Activated effector memory CD4-positive, alpha-beta T cell treated with anti-CD3 and anti-CD28 coated beads, Interleukin-2, amount 50 U/mL, for 16 hours (primary cell): Measurements from ENCODE around the gene DPEP3.
"Not testable (repeated sequence)": the region's sequence is repeated elsewhere in the genome, so short reads cannot be mapped to it uniquely, and the experiment has no call there.

Experiments
- DNase-seq: peaks from one replicate; pipeline ENCODE4 v3.0.0-alpha.2; 2020

The DPEP3 gene, protein sequence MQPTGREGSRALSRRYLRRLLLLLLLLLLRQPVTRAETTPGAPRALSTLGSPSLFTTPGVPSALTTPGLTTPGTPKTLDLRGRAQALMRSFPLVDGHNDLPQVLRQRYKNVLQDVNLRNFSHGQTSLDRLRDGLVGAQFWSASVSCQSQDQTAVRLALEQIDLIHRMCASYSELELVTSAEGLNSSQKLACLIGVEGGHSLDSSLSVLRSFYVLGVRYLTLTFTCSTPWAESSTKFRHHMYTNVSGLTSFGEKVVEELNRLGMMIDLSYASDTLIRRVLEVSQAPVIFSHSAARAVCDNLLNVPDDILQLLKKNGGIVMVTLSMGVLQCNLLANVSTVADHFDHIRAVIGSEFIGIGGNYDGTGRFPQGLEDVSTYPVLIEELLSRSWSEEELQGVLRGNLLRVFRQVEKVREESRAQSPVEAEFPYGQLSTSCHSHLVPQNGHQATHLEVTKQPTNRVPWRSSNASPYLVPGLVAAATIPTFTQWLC

DNA sequence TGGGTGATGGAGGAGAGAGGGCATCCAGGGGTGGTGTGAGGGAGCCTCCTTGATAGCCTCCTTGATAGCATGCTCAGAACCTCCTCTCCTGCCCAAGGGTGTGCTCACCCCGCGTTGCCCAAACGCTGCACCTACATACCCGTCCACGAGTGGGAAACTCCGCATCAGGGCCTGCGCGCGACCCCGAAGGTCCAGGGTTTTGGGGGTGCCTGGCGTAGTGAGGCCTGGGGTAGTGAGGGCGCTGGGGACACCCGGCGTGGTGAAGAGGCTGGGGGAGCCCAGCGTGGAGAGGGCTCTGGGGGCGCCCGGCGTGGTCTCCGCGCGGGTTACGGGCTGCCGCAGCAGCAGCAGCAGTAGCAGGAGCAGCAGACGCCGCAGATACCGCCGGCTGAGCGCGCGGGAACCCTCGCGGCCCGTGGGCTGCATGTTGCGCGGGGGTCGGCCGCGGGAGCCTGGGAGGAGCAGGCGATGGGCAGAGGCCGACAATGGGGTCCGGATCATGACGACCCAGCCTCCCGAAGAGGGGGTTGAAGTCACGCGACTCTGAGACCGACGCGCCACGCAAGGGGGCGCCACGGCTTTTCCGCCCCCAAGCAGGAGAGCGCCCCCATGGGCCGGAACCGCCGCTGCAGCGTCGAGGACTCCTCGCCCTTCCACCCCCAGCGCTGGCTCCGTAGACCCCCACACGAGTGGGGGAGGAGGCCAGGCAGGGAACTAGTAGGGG, at the start of gene DPEP3:
Gene DPEP3 (minus strand): TSS at position 545 of the 724 bp plus-strand sequence. CDS start 119 bp downstream, at position 426.
- no peak for DNase-seq

DNA sequence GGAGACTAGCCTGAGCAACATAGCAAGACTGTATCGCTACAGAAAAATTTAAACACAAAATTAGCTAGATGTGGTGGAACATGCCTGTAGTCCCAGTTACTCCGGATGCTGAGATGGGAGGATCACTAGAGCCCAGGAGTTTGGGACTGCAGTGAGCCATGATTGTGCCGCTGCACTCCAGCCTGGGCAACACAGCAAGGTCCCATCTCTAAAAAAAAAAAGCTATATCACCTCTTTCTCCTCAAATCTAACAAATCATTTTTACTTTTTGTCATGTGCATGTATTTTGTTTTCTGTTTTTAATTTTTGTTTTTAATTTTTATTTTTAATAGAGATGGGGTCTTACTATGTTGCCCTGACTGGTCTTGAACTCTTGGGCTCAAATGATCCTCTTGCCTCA, 48.7 kb upstream of the DPEP3 start:
- no peak for DNase-seq

DNA sequence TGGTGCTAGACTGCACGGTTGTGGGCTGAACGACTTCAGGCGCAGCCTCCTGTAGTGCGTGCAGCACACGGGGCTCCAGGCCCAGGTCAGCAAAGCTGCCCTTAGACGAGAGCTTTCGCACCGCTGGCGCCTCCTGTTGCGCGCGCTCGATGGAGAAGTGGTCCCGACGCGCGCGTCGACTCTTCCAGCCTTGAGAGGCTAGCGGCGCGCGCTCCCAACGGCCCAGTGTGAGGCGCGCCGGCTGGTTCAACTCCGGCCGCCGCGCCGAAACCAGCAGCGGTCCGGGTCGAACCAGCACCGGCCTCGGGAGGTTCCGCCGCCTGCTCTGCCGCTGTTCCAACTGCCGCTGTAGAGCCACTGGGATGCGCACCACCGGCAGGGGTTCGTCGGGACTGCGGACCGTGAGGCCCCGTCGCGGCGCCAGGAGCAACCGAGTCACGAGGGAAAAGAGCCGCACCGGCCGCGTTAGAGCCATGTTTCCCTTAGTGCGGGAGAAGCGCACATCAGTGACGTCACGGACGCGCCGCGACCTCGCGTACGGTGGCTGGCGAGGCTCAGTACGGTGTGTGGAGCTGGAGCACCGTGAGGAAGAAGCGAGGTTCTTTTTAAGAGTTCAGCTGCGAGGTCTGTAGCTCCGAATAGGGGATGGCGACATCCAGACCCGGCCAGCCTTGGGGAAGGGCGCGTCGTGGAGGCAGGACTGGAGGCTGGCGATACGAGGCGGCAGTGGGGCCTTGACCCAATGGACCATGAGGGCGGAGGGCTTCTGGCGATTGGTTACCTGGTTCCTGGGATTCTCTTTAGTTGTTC, 42.6 kb upstream of the DPEP3 start, which contains the start of the genes DDX28 and DUS2:
Gene DDX28 (minus strand): TSS at position 505 of the 810 bp plus-strand sequence. CDS start 30 bp downstream, at position 475.
Gene DUS2 (plus strand): TSS at position 557 of the 810 bp plus-strand sequence. CDS start 14,740 bp downstream, outside the sequence.
- peak; percentile 98 for DNase-seq

DNA sequence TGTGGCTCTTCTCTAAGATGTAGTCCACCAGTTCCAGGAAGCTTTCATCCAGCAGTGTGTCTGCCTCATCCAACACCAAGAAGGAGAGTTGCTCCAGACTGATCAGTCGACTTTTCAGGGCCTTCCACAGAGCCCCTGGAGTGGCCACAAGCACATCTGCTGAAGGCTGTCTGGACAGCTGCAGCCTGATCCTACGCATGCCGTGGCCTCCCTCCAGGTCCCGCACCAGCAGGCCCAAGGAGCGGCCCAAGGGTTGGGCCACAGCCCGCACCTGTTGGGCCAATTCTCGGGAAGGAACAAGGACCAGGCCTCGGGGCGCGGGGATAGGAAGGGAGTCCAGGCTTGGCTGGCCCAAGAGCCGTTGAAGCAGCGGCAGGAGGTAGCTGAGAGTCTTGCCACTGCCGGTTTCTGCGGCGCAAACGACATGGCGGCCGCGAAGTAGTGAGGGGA, 42.0 kb upstream of the DPEP3 start:
- DNase-seq: no peak

DNA sequence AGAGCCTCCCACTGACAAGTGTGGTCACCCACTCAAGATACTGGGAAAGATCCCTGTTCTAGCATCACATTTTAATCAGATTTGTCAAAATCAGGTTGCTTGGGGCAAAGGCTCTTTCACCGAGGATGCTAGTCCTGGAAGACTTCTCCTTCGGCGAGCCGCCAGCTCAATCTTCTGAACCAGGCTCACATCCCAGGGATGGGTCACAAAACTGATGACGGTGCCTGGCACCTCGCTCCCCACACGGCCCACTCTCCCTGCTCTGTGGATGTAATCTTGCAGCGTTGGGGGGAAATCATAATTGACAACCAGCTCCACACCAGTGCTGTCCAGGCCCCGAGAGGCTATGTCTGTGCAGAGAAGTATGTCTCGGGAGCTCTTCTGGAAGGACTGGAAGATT, 41.2 kb upstream of the DPEP3 start:
- DNase-seq: no peak

DNA sequence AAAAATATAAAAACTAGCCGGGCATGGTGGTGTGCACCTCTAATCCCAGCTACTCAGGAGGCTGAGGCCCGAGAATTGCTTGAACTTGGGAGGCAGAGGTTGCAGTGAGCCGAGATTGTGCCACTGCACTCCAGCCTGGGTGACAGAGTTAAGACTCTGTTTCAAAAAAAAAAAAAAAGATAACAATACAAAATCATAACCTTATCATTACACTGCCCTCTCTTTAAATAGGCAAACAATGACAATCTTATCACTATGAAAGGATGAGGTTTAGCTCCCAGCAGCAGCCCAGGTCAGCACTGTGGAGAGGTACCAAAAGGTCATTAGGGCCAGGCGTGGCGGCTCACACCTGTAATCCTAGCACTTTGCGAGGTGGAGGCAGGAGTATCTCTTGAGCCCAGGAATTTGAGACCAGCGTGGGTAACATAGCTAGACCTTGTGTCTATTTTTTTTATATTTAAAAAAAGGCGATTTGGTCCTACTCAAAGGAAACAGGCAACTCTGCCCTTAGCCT, 38.9 kb upstream of the DPEP3 start:
- no peak for DNase-seq

DNA sequence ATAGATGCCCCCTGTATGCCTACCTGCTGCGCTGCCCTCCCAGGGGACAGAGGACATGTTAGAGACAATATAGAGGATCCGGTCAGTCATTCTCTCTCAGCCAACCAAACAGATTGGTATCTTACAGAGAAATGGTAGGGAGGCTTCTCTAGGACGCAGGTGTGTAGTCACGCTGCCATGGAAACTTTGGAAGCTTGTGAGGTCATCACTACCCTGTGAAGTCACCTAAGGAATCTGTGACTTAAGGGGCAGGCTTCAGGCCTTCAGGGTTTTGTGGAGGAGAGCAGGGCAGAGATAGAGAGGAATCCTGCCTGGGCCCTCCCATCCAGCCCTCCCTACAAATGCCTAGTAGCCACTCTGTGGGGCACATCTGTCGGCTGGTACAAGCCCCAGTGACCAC, 35.4 kb upstream of the DPEP3 start, which contains the start of gene DPEP2NB:
Gene DPEP2NB (minus strand): TSS at position 231 of the 400 bp plus-strand sequence. CDS start 141 bp downstream, at position 90.
- no peak for DNase-seq

DNA sequence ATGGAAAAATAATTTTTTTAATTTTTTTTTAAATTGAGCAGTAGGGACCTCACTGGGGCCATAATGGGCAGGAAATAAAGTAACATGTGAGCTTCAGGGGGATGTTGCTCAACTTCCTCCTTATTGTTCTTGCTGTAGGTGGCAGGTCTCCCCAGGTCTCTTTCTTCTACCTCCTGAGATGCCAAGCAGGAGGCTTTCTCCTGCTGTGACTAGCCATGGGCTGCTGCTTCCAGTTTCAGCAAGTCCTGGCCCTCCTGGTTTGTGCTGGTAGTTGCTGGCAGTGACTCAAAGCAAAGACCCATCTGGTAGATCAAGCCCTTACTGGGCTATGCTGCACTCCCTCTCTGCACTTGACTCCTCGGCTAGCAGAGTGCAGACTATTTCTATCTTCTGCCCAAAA, 33.1 kb upstream of the DPEP3 start:
- no peak for DNase-seq

DNA sequence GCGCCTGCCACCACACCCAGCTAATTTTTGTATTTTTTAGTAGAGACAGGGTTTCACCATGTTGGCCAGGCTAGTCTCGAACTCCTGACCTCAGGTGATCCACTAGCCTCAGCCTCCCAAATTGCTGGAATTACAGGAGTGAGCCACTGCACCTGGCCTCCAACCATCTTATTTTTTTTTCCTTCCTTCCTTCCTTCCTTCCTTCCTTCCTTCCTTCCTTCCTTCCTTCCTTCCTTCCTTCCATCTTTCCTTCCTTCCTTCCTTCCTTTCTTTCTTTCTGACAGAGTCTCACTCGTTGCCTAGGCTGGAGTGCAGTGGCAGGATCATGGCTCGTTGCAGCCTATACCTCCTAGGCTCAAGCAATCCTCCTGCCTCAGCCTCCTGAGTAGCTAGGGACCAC, 29.6 kb upstream of the DPEP3 start:
- not testable (repeated sequence) for DNase-seq

DNA sequence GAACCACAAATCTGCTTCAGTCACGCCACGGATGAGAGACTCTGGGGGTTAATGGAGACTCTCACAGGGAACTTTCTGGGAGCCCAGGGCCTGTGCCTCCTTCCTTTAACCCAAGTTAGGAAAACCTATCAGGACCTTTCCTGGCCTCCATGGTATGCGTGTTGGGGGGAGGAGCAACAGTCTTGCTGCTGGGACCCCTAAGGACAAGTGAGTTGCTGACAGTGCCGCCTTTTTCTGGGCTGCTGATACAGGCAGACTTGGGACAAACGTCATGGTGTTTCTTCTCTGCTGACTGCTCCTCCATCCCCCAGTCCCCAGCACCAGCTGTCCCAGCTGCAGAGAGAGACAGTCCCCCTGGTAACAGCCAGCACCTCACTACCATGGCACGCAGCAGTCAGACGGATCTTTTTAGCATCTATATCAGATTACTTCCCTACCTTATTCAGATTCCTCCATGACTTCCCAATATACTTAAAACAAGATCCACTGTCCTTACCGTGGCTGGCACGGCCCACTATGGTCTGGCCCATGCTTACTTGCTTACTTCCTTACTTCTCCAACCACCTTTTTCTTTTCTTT, 28.9 kb upstream of the DPEP3 start:
- no peak for DNase-seq

DNA sequence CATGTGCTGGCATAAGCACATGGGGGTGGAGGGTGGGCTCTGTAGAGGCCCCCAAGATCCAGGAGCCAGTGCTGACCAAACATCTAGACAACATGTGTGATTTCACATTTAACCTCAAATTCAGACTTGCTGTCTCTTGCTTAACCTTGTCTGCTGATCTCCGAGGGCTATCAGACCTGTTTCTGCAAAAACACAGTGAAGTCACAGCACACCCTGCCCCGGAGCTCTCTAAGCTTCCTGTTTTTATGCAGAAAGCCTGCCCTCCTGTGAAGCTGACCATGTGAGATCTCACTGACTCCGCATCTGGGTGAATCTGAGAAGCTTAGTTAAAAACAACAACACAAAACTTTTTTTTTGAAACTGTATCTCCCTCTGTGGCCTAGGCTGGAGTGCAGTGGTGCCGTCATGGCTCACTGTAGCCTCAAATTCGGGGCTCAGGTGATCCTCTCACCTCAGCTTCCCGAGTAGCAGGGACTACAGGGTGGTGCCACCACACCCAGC, 25.5 kb upstream of the DPEP3 start:
- peak; percentile 69 for DNase-seq

DNA sequence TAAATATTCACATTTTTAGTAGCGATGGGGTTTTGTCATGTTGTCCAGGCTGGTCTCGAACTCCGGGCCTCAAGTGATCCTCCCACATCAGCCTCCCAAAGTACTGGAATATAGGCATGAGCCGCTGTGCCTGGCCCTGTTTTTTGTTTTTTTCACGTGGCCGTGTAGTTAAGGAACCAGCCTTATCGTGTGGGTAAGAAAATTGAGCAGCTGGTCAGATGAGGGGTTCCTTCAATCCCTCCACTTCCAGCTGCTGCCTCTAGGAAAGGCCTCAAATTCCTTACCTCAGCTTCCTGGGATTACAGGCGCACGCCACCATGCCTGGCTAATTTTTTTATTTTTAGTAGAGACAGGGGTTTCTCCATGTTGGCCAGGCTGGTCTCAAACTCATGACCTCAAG, 24.9 kb upstream of the DPEP3 start:
- no peak for DNase-seq

DNA sequence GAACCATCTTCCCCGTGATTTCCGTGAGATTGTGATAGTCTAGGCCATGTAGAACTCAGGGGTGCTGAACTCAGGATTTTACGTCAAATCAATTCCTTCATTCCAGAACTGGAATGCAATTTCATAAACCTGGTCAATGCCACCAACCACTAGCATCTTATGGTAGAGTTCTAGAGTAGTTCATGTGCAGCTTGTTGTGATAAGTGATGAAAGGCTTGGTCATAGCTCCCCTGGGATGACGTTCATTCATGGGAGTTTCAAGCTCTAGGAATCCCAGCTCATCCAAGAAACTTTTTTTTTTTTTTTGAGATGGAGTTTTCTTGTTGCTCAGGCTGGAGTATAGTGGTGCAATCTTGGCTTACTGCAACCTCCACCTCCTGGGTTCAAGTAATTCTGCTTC, 22.7 kb upstream of the DPEP3 start:
- no peak for DNase-seq

DNA sequence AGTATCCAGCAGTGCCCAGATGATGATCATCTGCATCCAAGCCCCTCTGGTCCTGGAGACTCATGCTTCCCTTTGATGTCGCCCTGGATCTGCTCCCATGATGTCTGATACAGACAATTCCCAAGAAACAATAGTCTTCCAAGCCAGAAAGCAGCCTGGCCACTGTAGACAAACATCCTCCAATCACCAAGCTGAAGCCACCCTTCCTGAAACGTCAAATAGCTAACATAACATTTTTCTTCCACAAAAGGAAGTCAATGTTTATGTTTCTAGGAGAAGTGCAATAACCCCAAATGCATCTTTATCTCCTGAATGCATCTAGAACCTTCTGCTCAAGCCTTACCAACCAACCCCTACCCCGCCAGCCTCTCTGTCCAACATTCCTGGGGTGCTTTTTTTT, 20.2 kb upstream of the DPEP3 start:
- no peak for DNase-seq

DNA sequence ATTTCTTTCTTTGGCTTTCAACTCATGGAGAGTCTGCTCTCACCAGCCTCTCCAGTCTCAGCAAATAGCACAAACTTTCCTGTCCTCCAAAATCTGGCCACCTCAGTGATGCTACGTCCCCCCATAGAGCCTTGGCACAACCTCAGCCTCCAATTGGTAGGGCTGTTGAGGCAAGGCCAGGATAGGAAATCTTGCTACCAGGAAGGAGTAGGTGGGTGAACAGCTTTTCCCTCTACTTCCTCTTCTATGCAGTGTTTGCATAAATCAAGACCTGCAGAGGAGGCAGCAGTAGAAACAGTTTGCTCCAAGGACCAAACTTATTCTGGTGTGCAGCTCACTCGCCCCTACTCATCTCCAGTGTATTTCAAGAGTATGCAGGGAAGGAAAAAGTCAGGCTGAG, 19.7 kb upstream of the DPEP3 start:
- no peak for DNase-seq

DNA sequence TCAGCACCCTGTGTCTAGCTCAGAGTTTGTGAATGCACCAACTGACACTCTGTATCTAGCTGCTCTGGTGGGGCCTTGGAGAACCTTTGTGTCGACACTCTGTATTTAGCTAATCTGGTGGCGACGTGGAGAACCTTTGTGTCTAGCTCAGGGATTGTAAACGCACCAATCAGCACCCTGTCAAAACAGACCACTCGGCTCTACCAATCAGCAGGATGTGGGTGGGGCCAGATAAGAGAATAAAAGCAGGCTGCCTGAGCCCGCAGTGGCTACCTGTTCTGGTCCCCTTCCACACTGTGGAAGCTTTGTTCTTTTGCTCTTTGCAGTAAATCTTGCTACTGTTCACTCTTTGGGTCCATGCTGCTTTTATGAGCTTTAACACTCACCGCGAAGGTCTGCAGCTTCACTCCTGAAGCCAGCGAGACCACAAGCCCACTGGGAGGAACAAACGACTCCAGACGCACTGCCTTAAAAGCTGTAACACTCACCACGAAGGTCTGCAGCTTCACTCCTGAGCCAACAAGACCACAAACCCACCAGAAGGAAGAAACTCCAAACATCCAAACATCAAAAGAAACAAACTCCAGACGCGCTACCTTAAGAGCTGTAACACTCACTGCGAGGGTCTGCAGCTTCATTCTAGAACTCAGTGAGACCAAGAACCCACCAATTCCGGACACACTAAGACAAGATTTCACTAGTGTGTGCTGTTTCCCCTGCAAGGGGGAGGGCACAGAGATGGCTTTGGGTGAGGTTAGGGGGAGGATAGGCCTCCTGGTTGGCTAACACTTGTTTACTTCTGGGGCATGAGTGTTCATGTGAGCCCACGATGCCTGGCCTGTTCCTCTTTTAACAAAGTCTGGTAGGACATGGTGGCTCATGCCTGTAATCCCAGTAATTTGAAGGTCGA, 18.7 kb upstream of the DPEP3 start, which contains the start of gene DPEP2:
Gene DPEP2 (minus strand): TSS at position 706 of the 910 bp plus-strand sequence. CDS start 6,272 bp downstream, outside the sequence.
- peak; percentile 76 for DNase-seq

DNA sequence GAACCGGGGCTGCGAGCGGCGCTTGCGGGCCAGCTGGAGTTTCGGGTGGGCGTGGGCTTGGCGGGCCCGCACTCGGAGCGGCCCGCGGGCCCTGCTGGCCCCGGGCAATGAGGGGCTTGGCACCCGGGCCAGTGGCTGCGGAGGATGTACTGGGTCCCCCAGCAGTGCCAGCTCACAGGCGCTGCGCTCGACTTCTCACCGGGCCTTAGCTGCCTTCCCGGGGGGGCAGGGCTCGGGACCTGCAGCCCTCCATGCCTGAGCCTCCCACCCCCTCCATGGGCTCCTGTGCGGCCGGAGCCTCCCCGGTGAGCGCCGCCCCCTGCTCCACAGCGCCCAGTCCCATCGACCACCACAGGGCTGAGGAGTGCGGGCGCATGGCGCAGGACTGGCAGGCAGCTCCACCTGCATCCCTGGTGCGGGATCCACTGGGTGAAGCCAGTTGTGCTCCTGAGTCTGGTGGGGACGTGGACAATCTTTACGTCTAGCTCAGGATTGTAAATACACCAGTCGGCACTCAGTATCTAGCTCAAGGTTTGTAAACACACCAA, 18.0 kb upstream of the DPEP3 start:
- not testable (repeated sequence) for DNase-seq

DNA sequence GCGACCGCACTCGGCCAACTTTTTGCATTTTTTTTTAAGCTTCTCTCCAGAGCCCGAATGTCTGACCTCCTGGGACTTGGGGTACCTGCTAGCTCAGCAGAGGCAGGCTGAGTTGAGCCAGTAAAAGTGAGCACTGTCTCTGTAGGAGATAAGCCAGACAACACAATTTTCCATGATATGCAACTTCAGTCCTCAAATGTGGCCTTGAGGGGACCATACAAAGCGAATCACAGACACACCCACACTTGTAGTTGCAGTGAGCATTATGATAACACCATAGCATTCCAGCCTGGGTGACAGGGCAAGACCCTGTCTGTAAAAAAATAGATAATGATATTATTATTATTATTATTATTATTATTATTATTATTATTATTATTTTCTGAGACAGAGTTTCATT, 16.4 kb upstream of the DPEP3 start:
- DNase-seq: no peak

DNA sequence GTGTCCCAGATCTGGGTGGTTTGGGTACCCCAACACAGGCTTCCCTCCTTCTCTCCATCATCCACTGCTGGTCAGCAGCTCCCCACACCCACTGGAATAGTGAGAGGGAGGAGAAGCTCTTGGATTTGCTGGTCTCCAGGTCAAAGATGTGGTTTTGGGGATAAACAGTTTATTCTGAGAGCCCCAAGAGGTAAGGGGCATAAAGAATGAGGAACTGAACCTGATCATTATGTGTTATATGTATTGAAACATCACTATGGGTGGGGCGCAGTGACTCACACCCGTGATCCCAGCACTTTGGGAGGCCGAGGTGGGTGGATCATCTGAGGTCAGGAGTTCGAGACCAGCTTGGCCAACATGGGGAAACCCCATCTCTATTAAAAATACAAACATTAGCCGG, 15.1 kb upstream of the DPEP3 start:
- DNase-seq: peak; percentile 69

DNA sequence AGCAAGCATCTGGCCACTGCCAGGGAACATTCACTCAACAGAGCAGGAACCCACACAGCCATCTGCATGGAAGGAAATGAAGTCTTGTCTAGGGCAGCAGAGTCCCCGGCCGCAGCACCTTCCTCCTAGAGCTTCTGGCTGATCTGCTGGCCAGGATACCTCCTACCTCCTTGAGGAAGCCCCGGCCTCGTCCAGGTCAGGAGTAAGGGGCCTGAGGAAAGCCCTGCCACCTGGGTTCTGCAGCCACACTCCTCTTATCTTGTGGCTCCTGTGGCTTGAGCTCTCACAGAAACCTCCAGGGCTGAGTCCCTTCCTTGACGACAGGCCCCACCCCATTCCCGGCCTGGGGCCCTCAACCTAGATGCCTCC, 13.7 kb upstream of the DPEP3 start:
- DNase-seq: not testable (repeated sequence)
